ENCODE data around the gene PTPN23.

- no peak for TF ChIP-seq EZH2 (IDR thresholded peaks at IDR 0.05)
- no peak for TF ChIP-seq POLR2AphosphoS5 (IDR thresholded peaks at IDR 0.05; ENCODE audit: borderline replicate concordance, low read depth, low read length)
- no peak for TF ChIP-seq FOXP2 (optimal IDR thresholded peaks at IDR 0.05; ENCODE audit: control extremely low read depth, extremely low read length, insufficient read depth)
Measured at GRCh38 chr3:47428662-47429061, 47.8 kb downstream of the PTPN23 start.

All from SK-N-MC (cell line).